NCI-H1048 (cell line): ENCODE measurements around the gene CMC2.

Source experiments
- DNase-seq: peaks from one replicate; lab custom pipeline; 2025; lab: John Stamatoyannopoulos, UW

CMC2 gene

DNA sequence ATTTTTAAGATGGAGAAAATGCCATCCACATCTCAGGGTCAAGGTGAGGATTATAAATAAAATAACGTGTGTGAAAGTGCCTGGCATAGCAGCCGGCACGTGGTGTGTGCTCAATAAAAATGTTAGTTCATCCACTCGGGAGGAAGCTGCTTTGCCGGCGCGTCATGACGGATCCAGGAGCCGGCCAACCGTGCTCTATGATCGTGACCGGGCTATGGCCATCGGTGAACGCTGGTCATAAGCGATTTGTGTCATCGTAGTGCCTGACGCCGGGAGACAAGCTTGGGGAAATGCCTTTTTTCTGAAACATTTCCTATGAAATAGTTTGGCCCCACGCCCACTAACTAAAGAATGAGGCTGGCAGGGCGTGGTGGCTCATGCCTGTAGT, 74.0 kb downstream of the CMC2 start:
- DNase-seq: no peak

GRCh38 chr16:80931801-80932707, 74.6 kb downstream of the CMC2 start:
- DNase-seq: no peak

GRCh38 chr16:80924372-80924978, 82.2 kb downstream of the CMC2 start:
- DNase-seq: no peak

DNA sequence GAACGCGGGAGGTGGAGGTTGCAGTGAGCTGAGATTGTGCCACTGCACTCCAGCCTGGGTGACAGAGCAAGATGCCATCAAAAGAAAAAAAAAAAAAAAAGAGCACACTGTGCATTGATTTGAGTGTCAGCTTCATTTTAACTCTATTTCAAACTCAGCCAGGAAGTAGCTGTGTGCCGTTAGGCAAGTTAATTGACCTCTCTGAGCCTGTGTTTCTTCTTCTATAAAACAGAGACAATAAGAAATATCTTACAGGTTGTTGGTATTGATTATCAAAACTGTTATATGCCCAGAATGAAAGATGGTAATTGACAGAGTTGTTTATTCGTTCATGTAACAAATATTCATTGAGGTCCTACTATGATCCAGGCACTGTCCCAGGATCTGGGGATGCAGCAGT, 83.3 kb downstream of the CMC2 start:
- no peak for DNase-seq
